ENCODE data around the gene C9orf78.

Gene C9orf78

DNA sequence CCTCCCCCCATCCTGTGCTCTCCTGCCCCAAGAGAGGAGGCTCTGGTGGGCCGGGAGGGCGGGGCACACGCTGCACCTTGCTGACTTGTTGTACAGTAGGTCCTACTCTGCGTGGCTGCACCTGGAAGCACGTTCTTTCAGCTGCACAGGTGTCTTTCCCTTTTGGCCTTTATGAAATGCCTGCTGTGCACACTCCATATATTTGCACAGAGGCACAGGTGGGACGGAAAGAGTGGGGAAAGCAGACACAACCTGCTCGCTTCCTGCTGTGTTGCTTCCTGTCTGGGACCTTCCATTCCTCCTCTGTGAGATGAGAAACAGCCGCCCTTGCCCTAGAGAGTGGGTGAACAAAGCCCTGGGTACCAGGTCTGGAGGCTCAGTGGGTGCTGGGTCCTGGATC is 5.0 kb upstream of the C9orf78 start:
- H3K36me3 ChIP-seq = 0 out of 2 replicates have a peak, but pooled peaks cover 8% of the 10 kb centered on the region
- peak overlapping the region; percentile 32; the same call in 1 of the 2 replicates for H3K9ac ChIP-seq
- no peak for TF ChIP-seq Cebpa-rat (IDR thresholded peaks at IDR 0.05)
- H3K27me3 ChIP-seq = no peaks in the 10 kb centered on the region
- H3K27ac ChIP-seq = no peak overlapping the region; the same call in 1 of the 2 replicates
- H3K4me1 ChIP-seq = peaks cover 40% of the 10 kb centered on the region
- no peaks in the 10 kb centered on the region for H3K9me3 ChIP-seq
- peak overlapping the region; percentile 83 for H3K4me2 ChIP-seq
- H4K20me1 ChIP-seq = peaks cover 60% of the 10 kb centered on the region
- H3K4me3 ChIP-seq = no peak overlapping the region

DNA sequence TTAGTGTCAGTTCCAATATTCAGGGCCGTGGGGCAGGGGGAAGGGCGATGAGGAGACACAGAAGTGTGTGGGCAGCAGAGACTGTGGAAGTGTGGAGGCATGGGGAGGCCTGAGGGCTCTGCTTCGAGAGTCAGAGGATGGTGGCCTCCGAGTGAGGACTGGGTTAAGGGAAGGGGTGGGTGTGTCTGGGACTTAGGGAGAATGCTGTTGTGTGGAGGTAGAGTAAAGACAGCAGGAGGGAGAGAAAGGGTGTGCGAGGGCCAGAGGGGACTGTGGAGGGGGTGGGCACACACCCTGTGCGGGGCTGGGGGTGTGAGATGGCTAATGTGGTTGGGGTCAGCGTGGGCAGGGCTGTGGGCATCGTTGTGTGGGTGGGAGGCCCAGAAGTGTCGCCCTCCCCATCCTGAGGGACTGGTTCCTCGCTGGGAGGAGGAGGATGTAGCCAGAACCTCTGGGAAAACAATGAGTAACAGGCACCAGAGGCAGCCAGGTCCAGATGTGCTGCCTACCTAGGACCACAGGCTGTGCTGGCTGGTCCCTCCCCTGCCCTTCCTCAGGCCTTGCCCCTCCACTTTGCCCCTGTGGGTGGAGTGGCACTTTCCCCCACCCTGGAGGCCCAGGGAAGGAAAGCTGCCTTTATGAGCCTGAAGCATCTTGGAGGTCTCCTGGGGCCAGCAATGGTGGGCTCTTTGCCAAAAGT is 4.4 kb upstream of the C9orf78 start:
- no peak for TF ChIP-seq Cebpa-rat (IDR thresholded peaks at IDR 0.05)
- Histone ChIP-seq H4K20me1 (peaks cover 63% of the 10 kb centered on the region), H3K4me1 (peaks cover 36% of the 10 kb centered on the region), H3K4me3 (no peak overlapping the region), H3K36me3 (0 out of 2 replicates have a peak, but pooled peaks cover 8% of the 10 kb centered on the region), H3K27me3 (no peaks in the 10 kb centered on the region), H3K9me3 (no peaks in the 10 kb centered on the region), H3K4me2 (peak overlapping the region; percentile 83), H3K9ac (peak overlapping the region; percentile 32; the same call in 1 of the 2 replicates), H3K27ac (peak overlapping the region; percentile 43)

DNA sequence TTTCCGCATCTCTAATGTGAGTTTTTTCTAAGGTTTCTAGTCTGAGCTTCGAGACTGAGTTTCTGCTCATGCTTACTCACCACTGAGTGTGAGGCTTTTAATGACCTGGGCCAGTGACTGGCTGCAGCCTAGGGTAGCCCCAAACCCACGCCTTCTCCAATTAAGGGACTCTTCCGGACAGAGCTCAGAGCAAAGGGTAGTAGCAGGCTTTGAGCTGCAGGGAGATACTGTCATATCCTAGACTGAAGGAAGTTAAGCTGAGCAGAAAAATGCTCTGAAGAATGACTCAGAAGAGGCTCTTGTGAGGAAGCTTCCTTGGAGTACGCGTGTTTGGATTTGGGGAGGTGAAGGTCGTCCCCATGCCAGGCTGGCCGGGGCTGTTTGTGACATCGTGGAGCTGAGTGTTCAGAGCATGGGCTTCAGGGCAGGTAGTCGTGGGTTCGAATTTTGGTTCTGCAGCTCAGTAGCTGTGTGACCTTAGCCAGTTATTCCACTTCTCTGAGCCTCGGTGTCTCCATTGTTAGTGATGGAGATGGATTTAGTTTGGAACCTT is 3.7 kb upstream of the C9orf78 start:
- Histone ChIP-seq H3K9me3 (no peaks in the 10 kb centered on the region), H4K20me1 (peaks cover 69% of the 10 kb centered on the region), H3K27me3 (no peaks in the 10 kb centered on the region), H3K4me1 (peaks cover 43% of the 10 kb centered on the region), H3K9ac (peak overlapping the region; percentile 32; the same call in 1 of the 2 replicates), H3K4me2 (peak overlapping the region; percentile 83), H3K36me3 (0 out of 2 replicates have a peak, but pooled peaks cover 8% of the 10 kb centered on the region), H3K4me3 (no peak overlapping the region), H3K27ac (no peak overlapping the region)
- TF ChIP-seq Cebpa-rat (IDR thresholded peaks at IDR 0.05) = no peak

DNA sequence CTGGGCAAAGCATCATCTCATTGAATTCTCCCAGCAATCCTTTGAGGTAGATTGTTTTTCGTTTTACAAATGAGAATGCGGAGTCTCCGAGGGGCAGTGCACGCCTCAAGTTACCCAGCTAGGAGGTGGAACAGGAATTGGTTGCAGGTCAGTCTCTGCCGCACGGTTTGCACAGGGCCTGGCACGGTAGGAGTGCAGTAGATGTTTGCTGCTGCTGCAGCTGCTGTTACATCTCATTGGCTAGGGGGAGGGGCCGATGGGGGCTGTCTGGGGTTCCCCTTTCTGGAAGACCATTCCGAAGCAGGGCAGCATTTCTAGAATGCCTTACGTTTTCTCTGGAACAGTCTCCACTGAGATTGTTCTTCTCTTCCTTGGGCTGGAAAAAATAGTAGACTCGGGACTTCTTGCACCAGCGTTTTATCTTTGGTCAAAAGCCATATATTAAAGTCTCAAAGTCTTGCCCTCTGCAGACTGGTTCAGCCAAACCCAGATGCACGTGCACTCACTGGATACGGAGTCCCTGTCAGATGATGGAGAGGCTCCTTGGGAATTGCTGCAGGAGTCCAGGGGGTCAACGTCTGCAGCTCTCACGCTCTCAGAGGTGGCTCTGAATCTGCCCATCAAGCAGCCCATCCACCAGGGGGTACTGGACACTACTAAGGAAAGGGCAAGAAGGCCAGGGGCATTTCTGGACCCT is 1.4 kb upstream of the C9orf78 start:
- peaks cover 23% of the 10 kb centered on the region for H3K36me3 ChIP-seq
- H3K9ac ChIP-seq = peak overlapping the region; percentile 84
- TF ChIP-seq Cebpa-rat (IDR thresholded peaks at IDR 0.05) = no peak
- peaks cover 48% of the 10 kb centered on the region for H3K4me1 ChIP-seq
- peak overlapping the region; percentile 86 for H3K4me3 ChIP-seq
- H3K4me2 ChIP-seq = peak overlapping the region; percentile 88
- no peak overlapping the region for H3K27ac ChIP-seq
- H3K27me3 ChIP-seq = no peaks in the 10 kb centered on the region
- no peaks in the 10 kb centered on the region for H3K9me3 ChIP-seq
- peaks cover 64% of the 10 kb centered on the region for H4K20me1 ChIP-seq

DNA sequence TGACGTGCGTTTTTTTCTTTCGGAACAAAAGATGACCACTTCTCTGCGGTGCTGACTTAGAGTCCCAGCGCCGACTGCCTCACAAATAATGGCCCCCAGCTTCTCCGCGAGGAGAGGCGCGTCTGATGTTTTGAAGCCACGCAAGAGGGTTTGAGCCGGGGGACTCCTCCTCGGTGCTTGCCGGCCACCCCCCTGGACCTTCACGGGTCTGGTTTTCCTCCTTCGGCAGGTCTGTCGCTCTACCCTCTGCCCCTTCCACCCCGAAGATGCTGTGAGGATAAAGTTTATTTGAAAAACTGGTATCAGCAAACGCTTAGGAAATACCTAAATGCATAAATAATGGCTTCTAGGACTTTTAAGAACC is 767 bp upstream of the C9orf78 start:
- Histone ChIP-seq H3K27me3 (no peaks in the 10 kb centered on the region), H3K4me3 (peak overlapping the region; percentile 86), H3K36me3 (peaks cover 27% of the 10 kb centered on the region), H3K9ac (peak overlapping the region; percentile 84), H3K9me3 (no peaks in the 10 kb centered on the region), H4K20me1 (peaks cover 58% of the 10 kb centered on the region), H3K4me1 (peaks cover 48% of the 10 kb centered on the region), H3K27ac (peak overlapping the region; percentile 78), H3K4me2 (peak overlapping the region; percentile 88)
- no peak for TF ChIP-seq Cebpa-rat (IDR thresholded peaks at IDR 0.05)

DNA sequence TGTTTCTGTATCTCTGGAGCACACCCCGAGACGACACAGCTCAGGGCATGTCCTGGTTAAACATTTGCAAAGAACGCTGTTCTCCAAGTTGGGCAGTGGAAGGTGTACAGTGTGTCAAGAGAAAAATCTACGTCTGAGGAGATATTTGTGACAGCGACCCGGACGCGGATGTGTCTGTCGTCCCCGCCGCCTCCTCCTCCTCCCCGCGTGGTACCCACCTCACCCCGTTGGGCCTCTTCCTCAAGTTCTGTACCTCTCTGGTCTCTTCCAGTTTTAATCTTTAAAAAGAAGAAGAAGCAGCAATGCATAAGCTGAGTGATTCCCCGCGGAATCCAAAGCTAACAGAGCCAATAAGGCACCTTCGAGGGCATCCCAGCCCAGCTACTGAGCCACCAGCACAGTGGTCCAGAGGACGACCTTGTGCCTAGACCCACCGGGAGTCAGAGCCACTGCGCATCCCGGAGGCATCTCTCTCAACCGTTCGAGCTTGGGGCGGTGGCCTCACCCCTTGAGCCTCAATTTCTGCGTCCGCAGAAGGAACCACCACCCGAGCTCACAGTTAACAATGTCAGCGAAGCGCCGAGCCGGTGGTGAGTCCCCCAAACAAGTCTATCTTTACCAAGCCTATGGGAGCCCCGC is 467 bp downstream of the C9orf78 start:
- no peak for TF ChIP-seq Cebpa-rat (IDR thresholded peaks at IDR 0.05)
- peak overlapping the region; percentile 73 for H3K27ac ChIP-seq

DNA sequence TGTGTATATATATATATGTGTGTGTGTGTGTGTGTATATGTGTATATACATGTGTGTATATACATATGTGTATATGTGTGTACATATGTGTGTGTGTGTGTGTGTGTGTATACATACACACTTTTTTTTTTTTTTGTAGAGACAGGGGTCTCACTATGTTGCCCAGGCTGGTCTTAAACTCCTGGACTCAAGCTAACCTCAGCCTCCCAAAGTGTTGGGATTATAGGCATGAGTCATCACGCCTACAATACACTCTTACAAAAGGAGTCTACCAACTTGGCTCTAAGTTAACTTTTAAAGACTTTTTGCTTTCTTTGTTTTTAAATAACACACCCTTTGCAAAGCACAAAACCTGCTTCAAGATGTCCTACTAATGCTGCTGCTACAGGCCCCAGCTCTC is 2.1 kb downstream of the C9orf78 start:
- no peak for TF ChIP-seq Cebpa-rat (IDR thresholded peaks at IDR 0.05)
- H3K36me3 ChIP-seq = peaks cover 56% of the 10 kb centered on the region
- H3K9ac ChIP-seq = no peak overlapping the region

More for the DNA sequence above, 467 bp downstream of the C9orf78 start:
- H4K20me1 ChIP-seq = peaks cover 46% of the 10 kb centered on the region
- H3K36me3 ChIP-seq = peaks cover 40% of the 10 kb centered on the region
- H3K27me3 ChIP-seq = no peaks in the 10 kb centered on the region
- peaks cover 38% of the 10 kb centered on the region for H3K4me1 ChIP-seq
- H3K9me3 ChIP-seq = no peaks in the 10 kb centered on the region
- H3K4me3 ChIP-seq = peak overlapping the region; percentile 86
- peak overlapping the region; percentile 84 for H3K9ac ChIP-seq
- H3K4me2 ChIP-seq = peak overlapping the region; percentile 93

DNA sequence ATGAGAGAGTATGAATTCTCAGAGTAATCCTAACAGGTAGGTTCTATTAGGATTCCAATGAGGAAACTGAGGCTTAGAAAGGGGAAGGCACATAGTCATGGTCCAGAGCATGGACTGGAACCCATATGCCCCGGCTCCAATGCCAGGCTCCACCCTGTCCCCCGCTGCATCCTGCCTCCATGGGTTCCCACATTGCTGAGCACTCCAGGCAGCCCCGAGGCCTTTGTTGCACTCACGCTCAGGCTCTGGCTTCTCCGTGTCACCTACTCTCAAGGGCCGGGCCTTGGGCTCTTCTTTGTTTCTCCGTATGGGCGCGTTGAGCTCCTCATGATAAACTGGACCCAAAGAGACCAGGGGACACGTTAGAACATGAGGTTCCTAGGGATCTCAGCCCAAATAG is 6.1 kb downstream of the C9orf78 start:
- Histone ChIP-seq H3K36me3 (peaks cover 73% of the 10 kb centered on the region), H3K9me3 (no peaks in the 10 kb centered on the region), H4K20me1 (0 out of 2 replicates have a peak, but pooled peaks cover 6% of the 10 kb centered on the region), H3K27ac (no peak overlapping the region), H3K4me2 (no peak overlapping the region), H3K9ac (no peak overlapping the region), H3K27me3 (no peaks in the 10 kb centered on the region), H3K4me3 (no peak overlapping the region), H3K4me1 (peaks cover 24% of the 10 kb centered on the region)
- TF ChIP-seq Cebpa-rat (IDR thresholded peaks at IDR 0.05) = no peak

More for the DNA sequence above, 2.1 kb downstream of the C9orf78 start:
- Histone ChIP-seq H3K4me2 (no peak overlapping the region), H3K9me3 (no peaks in the 10 kb centered on the region), H3K27ac (no peak overlapping the region), H3K27me3 (no peaks in the 10 kb centered on the region), H4K20me1 (peaks cover 30% of the 10 kb centered on the region), H3K4me1 (peaks cover 34% of the 10 kb centered on the region), H3K4me3 (no peak overlapping the region)

DNA sequence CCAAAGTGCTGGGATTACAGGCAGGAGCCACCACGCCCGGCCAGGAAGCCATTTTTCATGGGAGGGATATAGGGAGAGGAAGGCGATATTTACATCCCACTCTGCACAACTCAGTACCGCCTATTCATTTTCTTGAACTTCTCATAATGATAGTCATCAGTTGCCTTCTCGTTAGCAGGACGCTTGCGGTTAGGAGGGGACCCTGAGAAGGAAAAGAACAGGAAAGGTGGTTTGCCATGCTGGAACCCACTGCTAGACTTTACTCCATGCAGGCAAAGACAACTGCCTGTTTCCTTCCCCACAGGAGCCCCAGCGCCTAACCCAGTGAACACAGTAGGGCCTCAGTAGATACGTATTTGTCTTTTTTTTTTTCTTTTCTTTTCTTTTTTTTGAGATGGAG is 7.0 kb downstream of the C9orf78 start:
- Histone ChIP-seq H3K4me3 (no peak overlapping the region), H3K27me3 (no peaks in the 10 kb centered on the region), H3K36me3 (peaks cover 68% of the 10 kb centered on the region), H3K4me1 (peaks cover 18% of the 10 kb centered on the region), H3K9ac (no peak overlapping the region), H3K4me2 (peak overlapping the region; percentile 31), H3K27ac (no peak overlapping the region), H3K9me3 (no peaks in the 10 kb centered on the region), H4K20me1 (peaks cover 1% of the 10 kb centered on the region)
- TF ChIP-seq Cebpa-rat (IDR thresholded peaks at IDR 0.05) = no peak
